T47D (cell line): Measurements from ENCODE around the gene PARVA.

Experiments used
- DNase-seq, 2 experiments: peaks; one replicate each; pipeline versions ENCODE4 v3.0.0 to v3.0.0-alpha.2; 2011 to 2012; ENCODE audit warnings: low read depth in 1 of 2, low spot score in 1 of 2
- JUND ChIP-seq: IDR thresholded peaks from 2 replicates; pipeline ENCODE4 v1.6.1; 2012; ENCODE audit warnings: low read depth
- in situ Hi-C: cut with HindIII; loops from 2 replicates; pipeline ENCODE4 v1.10.0; 2016; ENCODE audit warnings: low sequenced_read_pairs, low pct_unique_long_range_greater_than_20kb

PARVA gene

DNA sequence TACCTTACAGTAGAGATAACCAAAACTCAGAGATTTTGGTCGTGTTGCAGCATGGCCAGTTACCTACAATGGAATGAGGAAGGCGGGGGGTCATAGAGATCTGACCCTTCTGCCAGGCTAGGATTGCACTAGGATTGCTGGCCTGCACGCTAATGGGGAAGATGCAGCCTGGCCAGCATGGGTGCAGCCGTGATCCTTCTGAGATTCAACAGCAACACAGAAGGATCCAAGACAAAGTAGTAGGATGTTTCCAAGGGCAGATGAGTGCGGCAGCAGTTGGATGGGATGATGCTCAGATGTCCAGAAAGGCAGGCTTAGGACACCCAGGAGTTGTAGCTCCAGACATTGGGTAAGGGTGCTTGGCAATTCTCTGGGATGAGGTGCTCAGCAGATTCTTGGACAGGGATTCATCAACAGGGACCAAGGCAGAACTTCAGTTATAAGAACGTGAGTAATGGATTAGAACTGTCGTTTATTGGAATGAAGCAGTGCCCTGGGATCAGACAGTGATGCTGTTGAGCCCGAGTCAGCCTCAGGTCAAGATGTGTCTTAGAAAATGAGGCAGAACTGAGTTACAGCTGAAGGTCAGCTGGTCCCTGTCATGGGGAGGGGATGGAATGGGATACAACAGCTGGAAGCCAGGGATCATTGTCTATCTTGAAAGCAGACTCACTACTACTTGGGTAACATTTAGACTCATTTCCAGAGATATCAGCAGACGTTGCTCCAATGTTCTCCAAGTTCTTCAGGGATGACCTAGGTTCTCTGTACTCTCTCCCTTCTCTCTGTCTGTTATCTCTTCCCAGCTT is 71.0 kb downstream of the PARVA start:
- DNase-seq: no peak
- TF ChIP-seq JUND: no peak
- in situ Hi-C loops: no loop called here

DNA sequence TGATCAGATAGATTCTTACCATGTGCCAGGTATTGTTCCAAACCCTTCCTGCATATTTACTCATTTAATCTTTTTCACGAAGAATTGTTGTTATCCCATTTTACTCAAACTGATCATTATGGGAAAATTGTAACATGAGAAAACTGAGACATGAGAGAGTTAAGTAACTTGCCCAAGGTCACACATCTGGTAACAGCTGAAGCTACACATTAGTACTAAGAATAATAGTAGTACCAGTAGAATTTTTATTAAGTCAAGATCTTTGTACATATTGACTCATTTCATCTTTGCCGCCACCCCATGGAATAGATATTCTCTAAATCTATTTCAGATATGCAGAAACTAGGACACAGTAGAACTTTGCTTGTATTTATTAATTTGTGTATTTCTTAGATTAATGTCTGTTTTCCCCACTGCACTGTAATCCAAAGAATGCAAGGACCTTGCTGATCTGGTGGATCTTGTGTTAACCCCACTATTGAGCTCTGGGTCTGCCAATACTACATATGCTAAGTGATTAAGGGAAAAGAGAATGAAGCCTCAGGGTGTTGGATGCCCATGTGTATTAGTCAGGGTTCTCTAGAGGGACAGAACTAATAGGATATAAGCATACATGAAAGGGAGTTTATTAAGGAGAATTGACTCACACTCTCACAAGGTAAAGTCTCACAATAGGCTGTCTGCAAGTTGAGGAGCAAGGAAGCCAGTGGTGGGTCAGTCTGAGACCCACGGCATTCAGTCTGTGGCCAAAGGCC is 72.8 kb downstream of the PARVA start:
- TF ChIP-seq JUND: no peak
- in situ Hi-C loops: no loop called here
- DNase-seq: no peak

DNA sequence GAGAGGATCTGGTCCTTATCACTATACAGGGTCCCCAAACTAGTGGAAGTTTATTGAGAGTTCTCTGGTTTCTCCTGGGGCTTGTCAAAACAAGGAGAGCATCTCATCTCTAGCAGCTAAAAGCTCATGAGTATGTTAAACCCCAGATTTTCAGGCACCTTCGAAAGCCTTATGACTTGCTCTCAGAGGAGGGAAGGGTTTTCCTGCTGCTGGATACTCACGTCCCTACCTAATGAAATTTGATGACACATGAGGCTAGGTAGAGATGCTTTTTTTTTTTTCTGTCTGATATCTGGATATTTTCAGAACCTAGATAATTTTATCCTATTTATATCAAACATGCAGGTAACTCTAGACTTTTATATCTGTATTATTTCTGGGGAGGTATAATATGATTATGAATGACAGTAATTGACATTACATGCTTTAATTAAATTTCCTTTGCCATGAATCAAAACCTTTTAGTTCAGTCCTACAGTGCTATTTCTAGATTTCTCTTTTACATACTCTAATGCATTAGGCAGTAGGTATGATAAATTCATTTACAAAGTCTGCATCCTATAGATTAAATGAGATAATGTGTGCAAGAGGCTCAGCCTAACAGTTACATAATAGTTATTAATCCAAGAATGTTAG is 73.9 kb downstream of the PARVA start:
- TF ChIP-seq JUND: no peak
- DNase-seq: no peak
- in situ Hi-C loops: no loop called here

DNA sequence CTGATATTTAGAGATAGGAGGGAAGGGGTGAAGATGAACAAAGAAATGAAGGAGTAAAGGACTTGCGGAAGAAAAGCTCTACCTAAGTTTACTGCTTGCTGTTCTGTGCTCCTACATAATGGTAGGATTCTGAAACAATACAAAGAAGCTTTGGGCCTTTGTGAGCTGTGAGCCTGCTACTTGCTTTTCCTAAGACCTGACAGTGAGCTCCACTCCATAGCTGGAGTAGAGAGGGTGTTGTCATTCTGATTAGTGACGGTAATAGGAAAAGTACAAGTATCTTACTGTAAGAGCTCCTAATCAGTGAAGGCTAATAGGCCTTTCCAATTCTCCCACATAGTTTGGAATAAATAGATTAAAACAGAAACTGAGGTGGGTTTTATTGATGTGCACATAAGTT is 75.9 kb downstream of the PARVA start:
- no peak for TF ChIP-seq JUND
- in situ Hi-C loops: no loop called here
- DNase-seq: no peak

DNA sequence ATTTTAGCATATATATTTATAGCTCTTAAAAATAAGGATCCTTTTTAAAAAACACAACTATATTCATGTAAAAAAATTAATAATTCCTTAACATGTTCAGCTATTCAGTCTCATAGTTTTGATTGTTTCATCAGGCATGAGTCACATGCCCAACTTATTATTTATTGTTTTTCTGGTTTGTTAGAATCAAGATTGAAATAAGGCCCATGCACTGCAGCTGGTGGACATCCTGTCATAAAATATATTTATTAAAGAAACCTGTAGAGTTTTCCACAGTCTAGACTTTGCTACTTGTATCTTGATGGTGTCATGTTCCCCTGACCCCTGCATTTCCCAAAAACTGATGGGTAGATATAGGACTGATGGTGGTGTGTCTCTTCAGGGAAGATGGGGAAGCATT is 77.4 kb downstream of the PARVA start:
- in situ Hi-C loops: no loop called here

DNA sequence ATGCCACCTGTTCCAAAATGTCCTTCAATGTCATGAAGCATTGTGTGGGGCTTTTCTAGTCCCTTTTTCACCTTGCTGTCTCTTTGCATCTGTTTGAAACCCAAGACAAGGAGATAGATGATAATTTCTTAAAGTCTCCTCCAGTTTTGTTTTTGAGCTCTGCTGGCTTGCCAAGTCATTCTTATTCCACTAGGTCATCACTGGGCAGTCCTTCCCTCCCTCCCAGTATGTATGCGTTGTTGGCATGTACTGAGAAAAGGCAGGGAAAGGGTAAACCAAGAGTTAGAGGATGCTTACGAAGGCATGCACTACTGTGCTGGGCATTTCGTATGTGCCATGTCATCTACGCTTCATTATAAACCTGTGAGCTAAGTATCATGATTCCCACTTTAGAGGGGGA is 78.6 kb downstream of the PARVA start:
- in situ Hi-C loops: no loop called here
- TF ChIP-seq JUND: no peak
- no peak for DNase-seq

More for the DNA sequence above, 77.4 kb downstream of the PARVA start:
- no peak for DNase-seq
- no peak for TF ChIP-seq JUND

- in situ Hi-C loops: no loop called here
- no peak for DNase-seq
- TF ChIP-seq JUND: no peak
Observed at GRCh38 chr11:12456651-12457579, 79.5 kb downstream of the PARVA start.

DNA sequence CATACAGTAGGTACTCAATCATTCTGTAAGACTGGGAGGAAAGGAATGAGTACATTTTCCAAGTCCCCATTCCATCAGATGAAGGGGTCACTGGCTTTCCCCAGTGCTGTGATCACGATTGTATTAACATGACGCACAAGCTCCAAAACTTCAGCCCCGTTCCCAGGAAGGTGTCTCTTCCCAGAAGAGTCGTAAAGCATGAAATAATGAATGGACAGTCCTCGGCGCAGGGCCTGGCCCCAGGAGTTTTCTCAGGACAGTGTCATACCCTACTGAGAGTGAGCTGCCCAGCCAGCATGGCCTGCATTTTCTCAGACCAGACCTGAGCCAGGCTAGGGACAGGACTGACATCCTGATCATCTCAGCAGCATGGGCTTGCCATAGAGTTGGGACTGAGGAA is 80.7 kb downstream of the PARVA start:
- DNase-seq: no peak
- no peak for TF ChIP-seq JUND
- in situ Hi-C loops: no loop called here

GRCh38 chr11:12459374-12459773 is 82.0 kb downstream of the PARVA start:
- TF ChIP-seq JUND: no peak
- DNase-seq: no peak
- in situ Hi-C loops: no loop called here

GRCh38 chr11:12459865-12460444 is 82.6 kb downstream of the PARVA start:
- in situ Hi-C loops: no loop called here
- TF ChIP-seq JUND: no peak
- DNase-seq: no peak

- no peak for DNase-seq
- no peak for TF ChIP-seq JUND
- in situ Hi-C loops: no loop called here
Observed at GRCh38 chr11:12460466-12460865, 83.1 kb downstream of the PARVA start.

- TF ChIP-seq JUND: no peak
- DNase-seq: no peak
- in situ Hi-C loops: no loop called here
Observed at GRCh38 chr11:12461516-12461915, 84.1 kb downstream of the PARVA start.
